ENCODE measurements around the gene EAF1. TPM values are rescaled to one million over a fixed set of nuclear protein-coding genes. Genes with fewer than 3 reads are reported as not detected.

EAF1 gene
- total and polyA plus RNA-seq, 2 donors (not counting 1 experiment from before 2014, with no cell fraction given): 8.3 to 19.8 TPM

- no peak for TF ChIP-seq EZH2 (IDR thresholded peaks at IDR 0.05; ENCODE audit: borderline replicate concordance, insufficient read depth, low read depth, low read length, poor library complexity, severe bottlenecking)
- H2AFZ ChIP-seq (ENCODE audit: insufficient read depth, low read depth, low read length, poor library complexity, severe bottlenecking): no peak overlapping the region
- no peak overlapping the region for H3K9ac ChIP-seq (ENCODE audit: low read length)
- DNase-seq (no peak), ATAC-seq (ENCODE audit: low read depth) (no peak)
- H3K79me2 ChIP-seq (ENCODE audit: control insufficient read depth, insufficient read depth, low read length): no peaks in the 10 kb centered on the region
- H3K4me3 ChIP-seq (ENCODE audit: control extremely low read depth in 1 of 5, extremely low read depth in 1 of 5, insufficient read depth in 1 of 5, low read depth in 2 of 5, low read length in 4 of 5): no peak overlapping the region
- Mint-ChIP-seq H3K4me1 (no peaks in the 10 kb centered on the region), H3K27me3 (no peaks in the 10 kb centered on the region), H3K9me3 (ENCODE audit: insufficient read depth) (no peaks in the 10 kb centered on the region), H3K27ac (no peak overlapping the region), H3K4me3 (no peak overlapping the region)
- H3K9me3 ChIP-seq (ENCODE audit: control extremely low read depth in 1 of 3, control insufficient read depth in 2 of 3, insufficient read depth in 1 of 3, low read length in 2 of 3): no peaks in the 10 kb centered on the region
- H4K20me1 ChIP-seq (ENCODE audit: control insufficient read depth, insufficient read depth, low read length, poor library complexity, severe bottlenecking): no peaks in the 10 kb centered on the region
- intact Hi-C loops (cut with micrococcal nuclease): no loop called here
- H3K27ac ChIP-seq (ENCODE audit: low read length in 2 of 2): no peak overlapping the region
- ChIA-PET CTCF (interaction anchor here (0.7 kb wide), 1 partner anchor 62 kb away, joined by 3 read pairs; no protein-coding TSS in a partner anchor), POLR2A (no interaction called here)
- H3K4me2 ChIP-seq (replicated peaks; ENCODE audit: low read depth, low read length, poor library complexity, severe bottlenecking): no peak overlapping the region
- no peaks in the 10 kb centered on the region for H3K36me3 ChIP-seq (replicated peaks in 1 of 2; ENCODE audit: control extremely low read depth in 1 of 2, control insufficient read depth in 1 of 2, extremely low read depth in 1 of 2, insufficient read depth in 2 of 2, low read length in 1 of 2)
- no peaks in the 10 kb centered on the region for H3K27me3 ChIP-seq (replicated peaks in 1 of 4; ENCODE audit: control extremely low read depth in 1 of 4, control insufficient read depth in 3 of 4, insufficient read depth in 4 of 4, low read length in 3 of 4)
- 85% methylated on average over 10 of the region's 11 CpGs for WGBS (ENCODE audit: insufficient coverage)
- no peaks in the 10 kb centered on the region for H3K4me1 ChIP-seq (ENCODE audit: control insufficient read depth in 2 of 2, insufficient read depth in 2 of 2, low read length in 2 of 2)
Measured at GRCh38 chr3:15467227-15468181, 40.1 kb downstream of the EAF1 start.

- Histone ChIP-seq H3K36me3 (replicated peaks in 1 of 2; ENCODE audit: control extremely low read depth in 1 of 2, control insufficient read depth in 1 of 2, extremely low read depth in 1 of 2, insufficient read depth in 2 of 2, low read length in 1 of 2) (no peaks in the 10 kb centered on the region), H3K4me1 (ENCODE audit: control insufficient read depth in 2 of 2, insufficient read depth in 2 of 2, low read length in 2 of 2) (no peaks in the 10 kb centered on the region), H3K27ac (ENCODE audit: low read length in 2 of 2) (no peak overlapping the region), H2AFZ (ENCODE audit: insufficient read depth, low read depth, low read length, poor library complexity, severe bottlenecking) (no peak overlapping the region), H3K79me2 (ENCODE audit: control insufficient read depth, insufficient read depth, low read length) (no peaks in the 10 kb centered on the region), H3K4me3 (ENCODE audit: control extremely low read depth in 1 of 5, extremely low read depth in 1 of 5, insufficient read depth in 1 of 5, low read depth in 2 of 5, low read length in 4 of 5) (no peak overlapping the region), H4K20me1 (ENCODE audit: control insufficient read depth, insufficient read depth, low read length, poor library complexity, severe bottlenecking) (no peaks in the 10 kb centered on the region), H3K9me3 (ENCODE audit: control extremely low read depth in 1 of 3, control insufficient read depth in 2 of 3, insufficient read depth in 1 of 3, low read length in 2 of 3) (no peaks in the 10 kb centered on the region), H3K9ac (ENCODE audit: low read length) (no peak overlapping the region), H3K27me3 (replicated peaks in 1 of 4; ENCODE audit: control extremely low read depth in 1 of 4, control insufficient read depth in 3 of 4, insufficient read depth in 4 of 4, low read length in 3 of 4) (no peaks in the 10 kb centered on the region), H3K4me2 (replicated peaks; ENCODE audit: low read depth, low read length, poor library complexity, severe bottlenecking) (no peak overlapping the region)
- Mint-ChIP-seq H3K27ac (no peak overlapping the region), H3K4me3 (no peak overlapping the region), H3K27me3 (no peaks in the 10 kb centered on the region), H3K9me3 (ENCODE audit: insufficient read depth) (no peaks in the 10 kb centered on the region), H3K4me1 (no peaks in the 10 kb centered on the region)
- CTCF ChIA-PET: interaction anchor here (1.7 kb wide), 1 partner anchor 268 kb away, joined by 5 read pairs; no protein-coding TSS in a partner anchor
- 81% methylated on average over 6 of the region's 6 CpGs for WGBS (ENCODE audit: insufficient coverage)
- POLR2A ChIA-PET: no interaction called here
- ATAC-seq (ENCODE audit: low read depth) (no peak), DNase-seq (no peak)
- TF ChIP-seq EZH2 (IDR thresholded peaks at IDR 0.05; ENCODE audit: borderline replicate concordance, insufficient read depth, low read depth, low read length, poor library complexity, severe bottlenecking): no peak
- no peak for TF ChIP-seq CTCF (IDR thresholded peaks at IDR 0.05)
- intact Hi-C loops (cut with micrococcal nuclease): no loop called here
Measured at GRCh38 chr3:15470261-15470660, 42.9 kb downstream of the EAF1 start.

Data from B cell (primary cell).